NCI-H2081 (cell line): ENCODE measurements around the gene BBS4.
A peak's percentile ranks its signal among the peaks of the same experiment; 100 is the strongest.

Source experiments
- DNase-seq, 2 experiments: peaks; one replicate each; lab custom pipeline; 2025; lab: John Stamatoyannopoulos, UW

BBS4 gene

DNA sequence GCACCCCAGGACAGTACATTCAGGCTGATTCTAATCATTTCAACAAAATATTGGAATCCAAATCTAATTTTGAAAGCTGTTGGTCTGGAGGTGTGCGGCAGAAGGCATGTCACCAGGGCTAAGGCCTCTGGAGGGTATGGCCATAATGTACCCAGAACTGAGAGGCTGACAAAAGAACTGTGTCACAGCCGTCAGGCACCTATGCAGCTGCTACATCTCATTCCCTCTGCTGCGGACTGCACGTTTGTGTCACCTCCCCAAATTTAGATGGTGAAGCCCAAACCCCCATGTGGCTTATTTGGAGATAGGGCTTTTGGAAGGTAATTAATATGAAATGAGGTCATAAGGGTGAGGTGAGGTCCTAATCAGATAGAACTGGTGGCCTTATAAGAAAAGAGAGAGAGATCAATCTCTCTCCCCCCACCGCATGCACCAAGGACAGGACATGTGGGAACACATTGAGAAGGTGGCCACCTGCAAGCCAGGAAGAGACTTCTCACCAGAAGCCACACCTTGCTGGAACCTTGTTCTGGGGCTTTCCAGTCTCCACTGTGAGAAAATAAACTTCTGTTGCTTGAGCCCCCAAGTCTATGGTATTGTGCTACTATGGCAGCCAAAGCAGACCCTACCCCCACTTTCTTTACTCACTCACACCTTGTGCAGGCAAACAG lies 74.7 kb downstream of the BBS4 start:
- DNase-seq, result no peak

GRCh38 chr15:72764656-72765055 lies 78.6 kb downstream of the BBS4 start:
- DNase-seq, result no peak

GRCh38 chr15:72766025-72766424 lies 80.0 kb downstream of the BBS4 start:
- DNase-seq, result no peak

DNA sequence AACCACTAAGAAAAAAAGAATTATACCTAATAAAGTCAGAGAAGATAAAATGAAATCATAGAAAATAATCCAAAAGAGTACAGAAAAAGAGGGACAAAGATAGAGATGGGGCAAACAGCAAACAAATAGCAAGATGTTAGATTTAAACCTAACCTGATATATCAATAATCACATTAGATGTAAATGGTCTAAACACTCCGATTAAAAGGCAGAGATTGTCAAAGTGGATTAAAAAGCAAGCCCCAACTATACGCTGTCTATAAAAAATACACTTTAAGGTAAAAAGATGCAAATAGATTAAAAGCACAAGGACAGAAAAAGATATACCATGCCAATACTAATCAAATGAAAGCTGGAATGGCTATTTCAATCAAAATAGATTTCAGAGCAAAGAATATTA lies 80.8 kb downstream of the BBS4 start:
- no peak for DNase-seq

- no peak for DNase-seq
Observed at GRCh38 chr15:72770673-72771328, 84.8 kb downstream of the BBS4 start.

- no peak for DNase-seq
Observed at GRCh38 chr15:72771329-72771725, 85.3 kb downstream of the BBS4 start.

DNA sequence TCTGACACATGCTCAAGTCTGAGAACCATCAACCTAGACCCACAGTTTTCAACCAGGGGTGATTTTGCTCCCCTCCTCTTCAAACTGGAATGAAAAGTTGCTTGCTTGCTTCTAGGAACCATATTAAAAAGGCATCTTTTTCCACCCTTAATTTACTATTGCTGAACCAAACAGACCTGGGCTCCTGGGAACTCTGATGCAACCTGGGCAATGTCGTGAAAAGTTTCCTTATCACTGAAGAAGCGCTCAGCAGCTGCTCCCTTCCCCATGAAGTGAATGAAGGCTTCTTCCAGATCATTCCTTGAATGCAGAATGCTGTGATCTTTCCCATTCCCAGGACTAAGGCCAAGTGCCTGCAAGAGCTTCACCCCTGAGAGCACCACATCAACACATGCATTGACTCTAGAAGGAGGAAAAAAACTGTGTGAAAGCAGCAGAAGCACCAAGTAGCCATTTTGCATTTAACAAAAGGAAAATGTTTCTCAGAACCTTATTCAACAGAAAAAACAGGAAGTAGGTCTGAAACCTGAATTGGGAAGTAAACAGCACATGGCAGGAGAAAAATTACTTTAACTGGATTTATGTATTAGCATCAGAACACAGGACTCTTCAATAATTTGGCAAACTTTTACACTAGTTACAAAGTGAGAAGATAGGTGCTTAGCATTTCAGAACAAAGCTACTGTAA lies 88.8 kb downstream of the BBS4 start:
- no peak for DNase-seq

DNA sequence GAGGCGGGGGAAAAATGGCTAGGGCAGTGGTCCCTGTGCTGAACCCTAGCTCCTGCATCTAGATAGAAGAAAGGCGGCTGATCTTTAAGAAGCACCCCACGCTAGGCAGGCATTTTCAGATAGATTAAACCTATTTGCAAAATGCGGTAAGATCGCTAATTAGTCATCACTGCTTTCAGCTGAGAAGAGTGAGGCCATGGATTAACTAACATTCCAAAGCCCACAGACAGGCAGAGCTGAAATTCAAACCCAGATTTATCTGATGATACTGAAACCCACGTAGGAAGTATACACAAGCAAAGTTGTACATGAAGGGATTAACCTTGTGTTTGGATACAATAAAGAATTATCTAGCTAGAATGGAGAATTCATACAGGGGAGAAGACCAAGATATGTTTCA lies 92.8 kb downstream of the BBS4 start:
- DNase-seq, result no peak

GRCh38 chr15:72781631-72782030 lies 95.6 kb downstream of the BBS4 start:
- no peak for DNase-seq

DNA sequence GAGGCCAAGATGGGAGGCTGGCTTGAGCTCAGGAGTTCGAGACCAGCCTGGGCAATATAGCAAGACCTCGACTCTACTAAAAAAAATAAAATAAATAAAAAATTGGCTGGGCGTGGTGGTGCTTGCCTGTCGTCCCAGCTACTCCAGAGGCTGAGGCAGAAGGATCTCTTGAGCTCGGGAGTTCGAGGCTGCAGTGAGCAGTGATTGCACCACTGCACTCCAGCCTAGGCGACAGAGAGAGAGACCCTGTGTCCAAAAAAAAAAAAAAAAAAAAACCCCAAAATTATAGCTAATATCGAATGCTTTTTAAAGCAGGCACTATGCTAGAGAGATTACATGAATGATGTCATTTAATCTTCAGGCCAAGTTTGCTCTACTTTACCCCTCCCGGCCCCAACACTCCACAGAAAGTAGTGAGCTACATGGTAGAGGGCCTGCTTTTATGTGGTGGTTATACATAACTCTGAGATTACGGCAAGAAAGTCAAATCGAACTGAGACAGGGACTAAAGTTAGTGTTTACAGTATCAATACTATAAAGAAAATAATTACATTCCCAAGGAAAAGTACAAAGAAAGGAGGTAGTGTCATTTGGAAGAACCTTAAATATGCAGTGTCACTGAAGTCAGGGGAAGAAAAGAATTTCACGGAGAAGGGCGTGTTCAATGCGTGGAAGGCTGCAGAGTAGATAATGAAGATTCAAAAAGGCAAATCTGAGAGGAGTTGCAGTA lies 96.4 kb downstream of the BBS4 start:
- no peak for DNase-seq

GRCh38 chr15:72783004-72783639 lies 97.1 kb downstream of the BBS4 start:
- no peak for DNase-seq

DNA sequence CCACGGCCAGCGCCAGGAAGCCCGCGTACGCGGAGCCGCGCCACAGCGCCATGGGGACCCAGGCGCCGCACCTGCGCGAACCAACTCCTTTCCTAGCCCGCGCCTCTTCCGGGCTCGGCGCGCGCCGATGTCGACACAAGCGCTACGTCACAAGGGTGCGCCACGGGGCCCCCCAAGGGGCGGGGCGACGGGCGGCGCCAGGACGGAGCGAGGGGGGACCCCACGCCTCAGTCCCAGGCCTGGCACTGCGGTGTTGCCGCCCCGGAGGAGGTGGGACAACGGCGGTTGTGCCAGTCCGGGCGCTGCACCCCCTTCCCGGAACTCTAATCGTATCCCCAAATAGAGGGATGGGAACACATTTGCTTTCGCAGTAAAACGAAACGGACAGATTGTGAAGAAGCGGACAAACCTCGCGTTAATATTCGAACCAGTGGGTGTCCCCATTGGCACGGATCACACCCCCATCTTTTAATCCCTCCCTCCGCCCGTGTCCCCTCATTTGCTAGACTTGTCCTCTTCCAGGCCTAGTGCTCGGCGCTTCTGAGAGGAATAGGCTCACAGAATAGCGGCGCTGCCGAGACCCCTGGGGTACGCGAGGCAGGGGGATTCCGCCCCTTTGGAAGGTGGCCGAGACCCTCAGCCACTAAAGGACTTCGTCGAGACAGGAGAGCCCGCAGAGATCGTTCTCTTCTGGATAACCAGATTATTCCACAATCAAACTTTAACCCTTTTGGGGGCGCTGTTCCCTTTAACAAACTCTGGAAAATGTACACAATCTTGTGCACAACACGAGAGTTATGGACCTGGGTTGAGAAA lies 97.8 kb downstream of the BBS4 start, which contains the start of gene ADPGK:
ADPGK (minus strand) TSS at position 119 of the 816 bp plus-strand sequence; CDS start at position 52, 67 bp downstream.
- DNase-seq, result peak; percentile 92 to 94

DNA sequence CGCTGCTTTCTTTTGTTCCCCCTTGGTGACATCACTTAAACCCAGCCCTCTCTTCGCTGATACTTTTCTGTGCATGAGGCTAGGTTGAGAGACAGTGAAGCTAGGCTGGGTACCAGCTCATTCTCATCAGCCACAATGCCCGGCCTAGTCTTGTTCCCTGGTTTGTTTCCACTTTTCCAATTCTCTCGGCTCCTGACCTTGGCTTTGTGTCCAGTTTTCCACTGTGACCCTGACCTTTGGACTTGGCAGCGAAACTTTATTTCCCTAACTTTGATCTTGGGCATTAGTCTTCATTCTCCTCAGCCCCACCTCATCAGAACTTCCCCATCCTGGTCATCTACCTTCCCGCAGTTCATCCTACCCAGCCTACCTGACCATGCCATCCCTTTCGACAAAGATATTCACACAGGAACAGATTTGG lies 98.5 kb downstream of the BBS4 start:
- no peak for DNase-seq

DNA sequence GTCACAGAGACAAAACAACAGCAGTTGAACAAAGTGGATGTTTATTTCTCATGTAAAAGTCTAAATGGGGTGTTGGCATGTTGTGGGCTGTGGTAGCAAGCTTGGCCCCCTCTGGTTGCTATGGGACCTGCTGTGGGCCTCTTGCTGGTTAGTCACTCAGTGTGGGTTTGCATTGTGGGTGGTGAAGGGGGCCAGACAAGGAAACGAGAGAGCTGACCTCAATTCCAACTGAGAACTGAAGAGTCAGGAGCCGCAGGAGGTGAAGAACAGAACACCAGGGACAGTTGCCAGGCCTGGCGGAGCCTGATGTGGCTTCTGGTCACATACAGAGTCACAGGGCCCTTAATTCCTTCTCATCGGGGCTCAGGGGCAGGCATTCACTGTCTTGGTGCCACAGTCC lies 99.4 kb downstream of the BBS4 start:
- no peak for DNase-seq

DNA sequence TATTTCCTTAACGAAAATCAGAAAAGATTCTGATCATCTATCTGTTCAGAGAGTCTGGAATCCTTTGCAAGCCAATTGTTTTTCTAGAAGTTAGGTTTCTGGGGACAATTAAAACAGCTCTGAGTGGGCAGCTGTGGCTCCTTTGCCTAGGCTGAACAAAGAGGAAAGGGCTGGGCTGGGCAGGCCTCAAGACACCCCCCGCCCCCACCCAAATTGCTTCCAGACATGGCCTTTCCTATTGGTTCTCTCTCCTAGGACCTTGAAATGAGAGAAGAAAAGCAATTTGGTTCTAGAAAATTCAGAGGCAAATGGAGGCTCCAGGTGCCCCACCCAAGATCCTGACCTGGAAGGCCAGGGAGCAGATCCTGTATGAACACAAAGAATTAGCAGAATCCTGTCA lies 99.8 kb downstream of the BBS4 start:
- DNase-seq, result no peak

- no peak for DNase-seq
Observed at GRCh38 chr15:72786242-72786641, 100.2 kb downstream of the BBS4 start.

DNA sequence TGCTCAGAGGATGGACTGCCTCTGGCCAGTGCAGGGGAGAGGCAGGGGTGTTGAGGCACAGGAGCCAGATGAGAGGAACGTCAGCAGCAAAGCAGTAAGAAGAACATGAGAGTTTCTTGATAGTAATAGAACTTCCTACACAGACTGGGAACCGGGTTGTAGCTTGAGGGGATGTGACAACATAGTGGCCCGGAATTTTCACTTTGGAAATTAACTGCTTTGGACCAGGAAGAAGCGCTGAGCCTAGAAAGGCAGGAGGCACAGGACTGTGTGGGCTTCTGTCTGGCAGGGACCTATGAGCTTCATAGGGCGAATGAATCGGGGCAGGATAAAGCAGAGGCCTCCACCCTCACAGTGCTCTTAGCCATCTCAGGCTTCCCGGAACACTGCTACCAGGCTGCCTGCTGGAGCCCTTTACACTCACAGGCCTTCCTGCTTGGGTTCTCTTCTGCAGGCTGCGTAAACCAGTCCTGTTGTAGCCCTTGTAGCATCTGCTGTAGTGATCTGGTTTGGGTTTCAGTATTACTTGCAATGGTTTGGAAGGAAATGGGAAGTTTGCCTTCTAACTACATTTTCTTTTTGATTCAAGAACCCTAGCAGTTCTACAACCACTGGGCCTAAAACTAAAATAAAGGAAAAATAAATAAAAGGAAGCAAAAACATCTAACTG lies 100.8 kb downstream of the BBS4 start:
- no peak for DNase-seq

DNA sequence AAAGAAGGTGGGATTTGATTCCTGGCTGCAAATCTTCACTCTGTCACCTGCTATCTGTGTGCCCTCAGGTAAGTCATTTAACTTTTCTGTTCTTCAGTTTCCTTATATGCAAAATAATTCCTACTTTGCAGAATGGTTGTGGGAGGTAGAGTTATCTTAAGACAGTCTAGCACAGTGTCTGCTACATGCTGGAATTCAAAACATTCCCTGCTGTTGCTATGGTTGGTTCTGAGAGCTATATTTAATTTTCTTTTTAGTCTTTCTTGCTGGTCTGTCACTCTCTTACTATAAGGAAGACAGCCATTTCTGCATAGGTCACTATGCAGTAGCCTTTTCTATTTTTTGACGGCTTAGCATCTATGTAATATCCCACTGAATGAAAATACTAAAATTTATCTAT lies 101.5 kb downstream of the BBS4 start:
- no peak for DNase-seq
